ENCODE results near the gene SMG7.

Gene SMG7

DNA sequence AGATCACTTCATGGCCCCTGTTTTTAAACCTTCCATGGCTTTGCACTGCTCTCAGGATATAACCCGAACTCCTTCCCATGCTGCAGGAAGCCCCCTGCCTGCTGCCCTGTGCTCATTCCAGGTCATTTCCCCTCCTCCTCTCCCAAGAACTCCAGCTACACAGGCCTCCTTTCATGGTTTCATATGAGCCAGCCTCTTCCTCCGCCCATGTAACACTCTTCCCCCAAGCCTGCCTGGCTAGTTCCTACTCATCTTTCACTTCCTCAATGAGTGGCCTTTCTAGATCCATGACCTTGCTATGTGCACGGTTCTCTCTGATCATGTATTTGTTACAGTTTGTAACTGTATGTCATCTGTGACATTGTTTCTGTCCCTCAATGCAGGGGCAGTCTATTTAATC is 121.1 kb downstream of the SMG7 start:
- DNase-seq: no peak

DNA sequence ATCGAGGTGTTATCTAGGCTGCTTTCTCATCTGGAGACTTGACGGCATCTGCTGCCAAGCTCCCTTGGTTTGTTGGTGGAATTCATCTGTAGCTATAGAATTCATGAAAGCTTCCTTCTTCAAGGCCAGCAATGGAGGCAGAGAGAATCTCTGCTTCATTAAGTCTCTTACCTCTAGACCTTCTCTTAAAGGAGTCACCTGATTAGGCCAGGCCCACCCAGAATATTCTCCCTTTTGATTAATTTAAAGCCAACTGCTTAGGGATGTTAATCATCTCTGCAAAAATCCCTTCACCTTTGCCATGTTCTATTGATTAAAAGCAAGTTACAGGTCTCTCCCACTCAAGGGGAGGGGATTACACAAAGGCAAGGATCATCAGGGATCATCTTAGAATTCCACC is 123.2 kb downstream of the SMG7 start:
- no peak for DNase-seq

DNA sequence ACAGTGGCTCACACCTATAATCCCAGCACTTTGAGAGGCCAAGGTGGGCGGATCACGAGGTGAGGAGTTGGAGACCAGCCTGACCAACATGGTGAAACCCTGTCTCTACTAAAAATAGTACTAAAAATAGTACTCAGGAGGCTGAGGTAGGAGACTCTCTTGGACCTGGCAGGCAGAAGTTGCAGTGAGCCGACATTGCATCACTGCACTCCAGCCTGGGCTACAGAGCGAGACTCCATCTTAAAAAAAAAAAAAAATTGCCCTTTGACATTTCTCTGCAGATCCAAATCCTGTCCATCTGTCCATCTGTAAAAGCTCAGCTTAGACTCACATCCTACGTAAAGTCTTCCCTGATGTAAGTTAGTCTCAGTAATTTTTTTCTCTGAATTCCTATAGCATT is 124.2 kb downstream of the SMG7 start:
- DNase-seq: no peak

DNA sequence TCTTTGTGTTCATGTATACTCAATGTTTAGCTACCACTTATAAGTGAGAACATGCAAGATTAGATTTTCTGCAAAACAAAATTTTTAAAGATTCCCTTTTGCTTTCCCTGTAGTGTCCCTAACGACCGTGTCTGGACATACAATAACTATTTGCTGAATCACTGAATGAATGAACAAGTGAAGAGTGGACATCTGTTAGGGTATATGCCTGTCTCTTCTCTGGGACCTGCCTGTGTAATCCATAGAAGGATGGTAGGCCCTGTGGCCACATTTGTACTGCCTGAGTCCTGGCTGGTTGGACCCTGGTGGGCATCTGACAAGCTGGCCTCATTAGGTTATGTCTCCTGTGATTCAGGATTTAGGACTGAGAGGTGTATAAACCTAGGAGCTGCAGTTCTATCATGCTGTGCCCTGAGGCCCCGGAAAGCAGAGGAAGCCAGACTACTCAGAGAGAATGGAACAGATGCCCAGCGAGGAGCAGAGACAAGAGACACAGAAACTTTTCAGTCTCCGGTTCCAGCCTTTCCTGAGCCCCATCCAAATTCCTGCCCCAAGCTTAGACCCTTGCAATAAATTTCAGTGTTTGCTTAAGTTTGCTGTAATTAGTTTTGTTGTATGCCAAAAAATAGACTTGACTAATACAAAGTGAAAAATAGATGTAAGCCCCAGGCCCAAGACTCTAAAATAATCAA is 125.5 kb downstream of the SMG7 start:
- no peak for DNase-seq

DNA sequence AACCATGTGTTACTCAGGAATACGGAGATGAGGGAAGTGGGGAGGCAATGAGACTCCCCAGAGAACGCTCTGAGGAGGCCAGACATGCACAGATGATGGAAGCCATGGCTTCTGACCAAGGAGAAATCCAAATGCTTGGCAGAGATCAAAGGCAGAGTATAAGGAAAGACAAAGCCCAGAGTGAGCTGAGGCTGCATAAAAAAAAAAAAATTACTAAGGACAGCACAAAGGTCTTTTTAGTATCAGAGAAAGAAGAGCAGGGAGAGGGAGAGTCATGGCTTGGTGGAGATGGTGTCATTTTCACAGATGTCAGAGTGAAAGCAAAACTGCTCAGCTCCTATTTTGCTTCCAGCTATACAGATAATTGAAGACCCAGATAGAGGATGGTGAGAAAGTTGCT is 126.1 kb downstream of the SMG7 start:
- no peak for DNase-seq

DNA sequence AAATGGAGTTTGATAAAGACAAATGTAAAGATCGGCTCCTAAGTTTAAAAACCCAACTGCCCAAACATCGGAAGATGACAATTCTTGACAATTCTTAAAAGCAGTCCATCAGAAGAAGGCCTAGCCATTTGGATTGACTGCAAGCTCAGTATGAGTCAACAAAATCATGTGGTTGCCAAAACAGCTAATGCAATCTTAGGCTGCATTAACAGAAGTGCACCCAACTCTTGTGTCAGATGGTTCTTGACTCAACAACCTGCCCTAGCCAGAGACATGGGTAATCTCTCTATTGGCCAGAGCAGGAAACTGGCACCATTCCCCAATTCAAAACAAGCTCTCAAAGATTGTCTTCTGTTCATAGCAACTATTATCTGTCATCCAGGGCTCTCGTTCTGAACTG is 127.8 kb downstream of the SMG7 start:
- DNase-seq: no peak

DNA sequence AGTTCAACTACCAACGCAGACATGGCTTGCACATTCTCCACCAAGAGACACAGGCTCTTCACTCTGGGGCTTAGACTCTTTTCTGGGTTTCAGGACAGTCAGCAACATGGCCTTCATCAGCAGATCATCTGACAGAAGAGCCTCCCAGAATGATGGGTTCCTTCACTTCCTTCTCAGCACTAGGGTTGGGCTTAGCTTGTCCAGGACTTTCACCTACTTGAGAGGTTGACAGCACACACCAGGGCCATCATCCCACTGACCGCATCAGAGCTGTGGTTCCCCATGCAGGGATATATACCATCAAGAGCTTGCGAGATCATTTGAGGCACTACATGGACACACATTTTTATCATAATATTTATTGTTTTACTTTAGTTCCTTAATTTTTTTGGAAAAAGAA is 128.3 kb downstream of the SMG7 start:
- no peak for DNase-seq

DNA sequence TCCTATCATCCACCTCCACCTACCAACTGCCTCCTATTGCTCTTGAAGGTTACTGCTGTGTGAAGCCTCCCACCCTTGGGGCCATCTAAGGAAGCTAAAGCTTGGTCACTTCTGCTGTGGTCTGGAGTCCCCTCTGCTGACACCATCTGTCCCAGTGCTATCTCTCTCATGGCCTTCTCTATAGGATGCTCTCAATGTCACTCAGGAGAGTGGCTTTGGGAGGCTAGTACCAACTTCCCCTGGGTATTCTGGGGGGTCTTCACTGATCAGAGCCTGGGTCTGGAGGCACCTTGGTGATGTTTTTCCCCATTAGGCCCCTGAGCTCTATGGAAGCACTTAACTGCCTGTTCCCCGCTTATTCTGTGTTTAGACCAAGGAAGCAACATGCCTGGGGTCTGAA is 130.2 kb downstream of the SMG7 start:
- no peak for DNase-seq
